PC-3 (cell line): Measurements from ENCODE around the gene IRAK1.
A peak's percentile ranks its signal among the peaks of the same experiment; 100 is the strongest.

ENCODE experiments used
- EZH2phosphoT487 ChIP-seq: fragments of 300-600 bp; sonication (generic); IDR thresholded peaks from 2 replicates; pipeline ENCODE4 v1.6.1; 2018; ENCODE audit warnings: mild to moderate bottlenecking, antibody characterized with exemption, low read length, borderline replicate concordance
- TF ChIP-seq, protein P1 (sequence below): fragments of 300-600 bp; sonication (generic); conservative IDR thresholded peaks from 2 replicates; pipeline ENCODE4 v1.5.1; 2017; ENCODE audit warnings: antibody characterized with exemption, low read depth, mild to moderate bottlenecking, low read length

DNA sequence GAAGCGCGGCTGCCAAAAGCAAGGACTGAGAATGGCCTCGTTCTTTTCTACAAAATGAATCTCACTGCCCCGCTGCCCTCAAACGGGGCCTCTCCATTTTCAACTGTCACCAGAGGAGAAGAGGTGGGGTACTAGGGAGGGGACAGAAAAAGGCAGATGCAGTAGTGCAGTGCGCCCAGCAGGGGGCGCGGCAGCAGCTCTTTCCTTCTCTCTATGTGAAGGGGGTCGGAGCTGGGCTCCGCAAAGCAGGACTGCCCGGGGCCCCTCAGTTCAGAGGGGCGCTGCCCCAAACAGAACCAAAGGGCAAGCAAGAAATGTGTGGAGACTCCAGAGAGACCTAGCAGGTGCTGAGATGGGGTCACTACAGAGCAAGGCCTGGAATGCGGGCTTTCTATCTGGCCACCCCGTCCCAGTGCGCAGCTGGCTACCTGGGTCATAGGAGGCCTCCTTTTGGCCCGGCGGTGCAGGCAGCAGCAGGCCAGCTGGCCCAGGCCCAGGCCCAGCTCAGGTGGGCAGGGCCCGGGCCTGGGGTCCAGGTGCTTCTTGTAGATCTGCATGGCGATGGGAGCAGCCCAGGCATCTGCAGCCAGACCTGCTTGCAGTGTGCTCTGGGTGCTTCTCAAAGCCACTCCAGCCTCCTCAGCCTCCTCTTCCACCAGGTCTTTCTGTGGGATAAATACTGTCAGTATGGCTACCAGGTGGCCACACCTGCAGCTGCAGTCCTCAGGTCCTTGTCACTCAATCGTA is 5.9 kb downstream of the IRAK1 start:
- TF ChIP-seq EZH2phosphoT487, result no peak
- TF ChIP-seq, protein P1, sequence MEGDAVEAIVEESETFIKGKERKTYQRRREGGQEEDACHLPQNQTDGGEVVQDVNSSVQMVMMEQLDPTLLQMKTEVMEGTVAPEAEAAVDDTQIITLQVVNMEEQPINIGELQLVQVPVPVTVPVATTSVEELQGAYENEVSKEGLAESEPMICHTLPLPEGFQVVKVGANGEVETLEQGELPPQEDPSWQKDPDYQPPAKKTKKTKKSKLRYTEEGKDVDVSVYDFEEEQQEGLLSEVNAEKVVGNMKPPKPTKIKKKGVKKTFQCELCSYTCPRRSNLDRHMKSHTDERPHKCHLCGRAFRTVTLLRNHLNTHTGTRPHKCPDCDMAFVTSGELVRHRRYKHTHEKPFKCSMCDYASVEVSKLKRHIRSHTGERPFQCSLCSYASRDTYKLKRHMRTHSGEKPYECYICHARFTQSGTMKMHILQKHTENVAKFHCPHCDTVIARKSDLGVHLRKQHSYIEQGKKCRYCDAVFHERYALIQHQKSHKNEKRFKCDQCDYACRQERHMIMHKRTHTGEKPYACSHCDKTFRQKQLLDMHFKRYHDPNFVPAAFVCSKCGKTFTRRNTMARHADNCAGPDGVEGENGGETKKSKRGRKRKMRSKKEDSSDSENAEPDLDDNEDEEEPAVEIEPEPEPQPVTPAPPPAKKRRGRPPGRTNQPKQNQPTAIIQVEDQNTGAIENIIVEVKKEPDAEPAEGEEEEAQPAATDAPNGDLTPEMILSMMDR, result peak; percentile 84
